Brain microvascular endothelial cell (primary cell): ENCODE data around the gene MAP7D3.

ENCODE experiments used
- DNase-seq: peaks from one replicate; pipeline ENCODE4 v3.0.0-alpha.2; 2020
- H3K27ac ChIP-seq: fragments of 250-450 bp; sonication (Bioruptor Pico); 2 replicates; pipeline ENCODE4 v1.5.1; 2020; ENCODE audit warnings: mild to moderate bottlenecking, moderate library complexity
- H3K27me3 ChIP-seq: fragments of 250-450 bp; sonication (Bioruptor Pico); replicated peaks from 2 replicates; pipeline ENCODE4 v1.5.1; 2020; ENCODE audit warnings: mild to moderate bottlenecking
- H3K36me3 ChIP-seq: fragments of 250-450 bp; sonication (Bioruptor Pico); replicated peaks from 2 replicates; pipeline ENCODE4 v1.5.1; 2020; ENCODE audit warnings: mild to moderate bottlenecking
- H3K4me3 ChIP-seq: 2 replicates; pipeline ENCODE4 v1.5.1; 2011; ENCODE audit warnings: low read depth, mild to moderate bottlenecking, control low read depth, low read length, moderate library complexity
- CTCF ChIP-seq: IDR thresholded peaks from 2 replicates; pipeline ENCODE4 v1.5.1; 2011; ENCODE audit warnings: low read depth, mild to moderate bottlenecking, moderate library complexity, low read length, control low read depth, inconsistent platforms; ENCODE audit errors: missing control alignments
- in situ Hi-C: cut with HindIII; loops from 2 replicates; pipeline ENCODE4 v1.10.0; 2017; ENCODE audit warnings: low sequenced_read_pairs, low pct_ligation_motif_present

The MAP7D3 gene

GRCh38 chrX:136227948-136228838 lies 23.0 kb downstream of the MAP7D3 start:
- DNase-seq, result no peak
- in situ Hi-C loops, result no loop called here
- H3K27me3 ChIP-seq, result no peaks in the 10 kb centered on the region
- no peak overlapping the region for H3K4me3 ChIP-seq
- no peak overlapping the region for H3K27ac ChIP-seq
- no peak for TF ChIP-seq CTCF
- peaks cover 2% of the 10 kb centered on the region for H3K36me3 ChIP-seq

- no peak overlapping the region for H3K4me3 ChIP-seq
- in situ Hi-C loops, result no loop called here
- no peak for TF ChIP-seq CTCF
- no peaks in the 10 kb centered on the region for H3K27me3 ChIP-seq
- DNase-seq, result no peak
- H3K27ac ChIP-seq, result no peak overlapping the region
- peaks cover 3% of the 10 kb centered on the region for H3K36me3 ChIP-seq
Observed at GRCh38 chrX:136227074-136227473, 24.1 kb downstream of the MAP7D3 start.

GRCh38 chrX:136221851-136222513 lies 29.2 kb downstream of the MAP7D3 start:
- no peak overlapping the region for H3K27ac ChIP-seq
- TF ChIP-seq CTCF, result no peak
- DNase-seq, result no peak
- no peak overlapping the region for H3K4me3 ChIP-seq
- no peaks in the 10 kb centered on the region for H3K27me3 ChIP-seq
- peaks cover 16% of the 10 kb centered on the region for H3K36me3 ChIP-seq
- in situ Hi-C loops, result no loop called here

- H3K27ac ChIP-seq, result no peak overlapping the region
- TF ChIP-seq CTCF, result no peak
- DNase-seq, result no peak
- no peak overlapping the region for H3K4me3 ChIP-seq
- H3K27me3 ChIP-seq, result no peaks in the 10 kb centered on the region
- in situ Hi-C loops, result no loop called here
- H3K36me3 ChIP-seq, result peaks cover 14% of the 10 kb centered on the region
Observed at GRCh38 chrX:136220951-136221350, 30.2 kb downstream of the MAP7D3 start.

GRCh38 chrX:136220540-136220939 lies 30.7 kb downstream of the MAP7D3 start:
- TF ChIP-seq CTCF, result no peak
- Histone ChIP-seq H3K27ac (no peak overlapping the region), H3K36me3 (peaks cover 14% of the 10 kb centered on the region)

GRCh38 chrX:136219893-136220292 lies 31.3 kb downstream of the MAP7D3 start:
- in situ Hi-C loops, result no loop called here
- no peak for DNase-seq
- no peak for TF ChIP-seq CTCF
- H3K4me3 ChIP-seq, result no peak overlapping the region
- H3K27me3 ChIP-seq, result no peaks in the 10 kb centered on the region
- peaks cover 14% of the 10 kb centered on the region for H3K36me3 ChIP-seq
- no peak overlapping the region for H3K27ac ChIP-seq

More at GRCh38 chrX:136220540-136220939, 30.7 kb downstream of the MAP7D3 start:
- no peaks in the 10 kb centered on the region for H3K27me3 ChIP-seq
- no peak for DNase-seq
- in situ Hi-C loops, result no loop called here
- H3K4me3 ChIP-seq, result no peak overlapping the region
